Right ventricle myocardium inferior (tissue), 1 donor: ENCODE data around the gene DIS3L2. TPM values are rescaled to one million over a fixed set of nuclear protein-coding genes. Genes with fewer than 3 reads are reported as not detected.
A peak's percentile ranks its signal among the peaks of the same experiment; 100 is the strongest.

ENCODE experiments used
- ATAC-seq: fragments of 200-7000 bp; cut with Tn5 transposase; one replicate; pipeline ENCODE4 v1.9.1; 2020; ENCODE audit warnings: mild to moderate bottlenecking, moderate library complexity
- DNase-seq: peaks from one replicate; pipeline ENCODE4 v3.0.0; 2021; ENCODE audit errors: missing footprints
- intact Hi-C: fragments of 100-400 bp; cut with DNase I; formaldehyde crosslinking; loops from one replicate; pipeline ENCODE4 v1.11.0; 2022
- long read RNA-seq: library from polyadenylated mRNA; unstranded; transcript quantifications from one replicate; pipeline ENCODE4 v2.0.0, GENCODE V29; 2021
- total RNA-seq: library from RNA; stranded (reverse); fragmentation: NEBNext Ultra II Directional; extraction: Animal tissue kit (Norgen Biotek cat#: 25700); gene quantifications from one replicate; pipeline ENCODE4 v1.2.1, GENCODE V29; 2021
- donor health status: DM: no; HTN: yes; CAD: no; lungs with severe emphysema.

Gene DIS3L2, protein sequence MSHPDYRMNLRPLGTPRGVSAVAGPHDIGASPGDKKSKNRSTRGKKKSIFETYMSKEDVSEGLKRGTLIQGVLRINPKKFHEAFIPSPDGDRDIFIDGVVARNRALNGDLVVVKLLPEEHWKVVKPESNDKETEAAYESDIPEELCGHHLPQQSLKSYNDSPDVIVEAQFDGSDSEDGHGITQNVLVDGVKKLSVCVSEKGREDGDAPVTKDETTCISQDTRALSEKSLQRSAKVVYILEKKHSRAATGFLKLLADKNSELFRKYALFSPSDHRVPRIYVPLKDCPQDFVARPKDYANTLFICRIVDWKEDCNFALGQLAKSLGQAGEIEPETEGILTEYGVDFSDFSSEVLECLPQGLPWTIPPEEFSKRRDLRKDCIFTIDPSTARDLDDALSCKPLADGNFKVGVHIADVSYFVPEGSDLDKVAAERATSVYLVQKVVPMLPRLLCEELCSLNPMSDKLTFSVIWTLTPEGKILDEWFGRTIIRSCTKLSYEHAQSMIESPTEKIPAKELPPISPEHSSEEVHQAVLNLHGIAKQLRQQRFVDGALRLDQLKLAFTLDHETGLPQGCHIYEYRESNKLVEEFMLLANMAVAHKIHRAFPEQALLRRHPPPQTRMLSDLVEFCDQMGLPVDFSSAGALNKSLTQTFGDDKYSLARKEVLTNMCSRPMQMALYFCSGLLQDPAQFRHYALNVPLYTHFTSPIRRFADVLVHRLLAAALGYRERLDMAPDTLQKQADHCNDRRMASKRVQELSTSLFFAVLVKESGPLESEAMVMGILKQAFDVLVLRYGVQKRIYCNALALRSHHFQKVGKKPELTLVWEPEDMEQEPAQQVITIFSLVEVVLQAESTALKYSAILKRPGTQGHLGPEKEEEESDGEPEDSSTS
- 16.9 TPM for total RNA-seq
- long read RNA-seq, partial matches to known transcripts, result 2 of 3 reads
- long read RNA-seq, other reads (novel, unspliced or antisense), result 0 of 3 reads

DNA sequence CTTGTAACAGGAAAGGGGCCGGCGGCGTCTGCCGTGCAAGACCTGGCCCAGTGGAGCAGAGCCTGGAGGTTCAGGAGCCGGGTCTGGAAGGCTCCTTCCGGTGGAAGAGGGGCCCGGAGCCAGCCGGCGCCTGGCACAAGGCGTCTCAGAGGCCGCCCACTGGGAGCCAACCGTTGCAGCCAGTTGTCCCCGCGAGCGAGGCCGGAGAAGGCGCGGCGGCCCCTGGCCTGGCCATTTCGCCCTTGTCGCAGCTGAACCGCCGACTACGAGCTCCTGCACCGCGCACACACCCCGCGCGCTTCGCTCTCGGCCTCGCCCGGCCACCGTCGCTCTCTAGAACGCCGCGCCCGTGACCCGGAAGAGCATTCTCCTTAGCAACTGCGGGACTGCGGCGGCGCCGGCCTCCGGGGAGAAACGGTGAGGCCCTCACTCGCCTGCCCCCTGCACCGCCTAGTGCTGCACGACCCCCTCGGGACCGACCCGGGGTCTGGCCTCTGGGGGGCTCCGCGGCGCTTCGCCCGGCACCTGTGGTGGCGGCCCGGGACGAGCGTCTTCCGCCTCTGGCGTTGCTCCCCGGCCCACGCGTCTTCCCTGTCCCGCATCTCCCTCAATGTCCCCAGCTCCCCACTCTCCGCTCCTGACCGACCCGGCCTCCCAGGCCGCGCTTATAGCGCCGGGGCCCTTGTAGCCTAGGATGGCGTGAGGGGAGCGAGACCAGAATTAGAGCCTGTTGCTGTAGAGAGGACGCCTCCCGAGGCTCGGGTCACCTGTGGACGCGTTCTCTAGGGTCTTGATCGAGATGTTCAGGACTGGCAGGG is at the start of gene DIS3L2:
TSS of gene DIS3L2 (plus strand) at position 365 of the 818 bp plus-strand sequence. CDS start 53,215 bp downstream, outside the sequence.
- intact Hi-C loops, result no loop called here
- peak; percentile 99 for ATAC-seq
- DNase-seq, result peak; percentile 95

DNA sequence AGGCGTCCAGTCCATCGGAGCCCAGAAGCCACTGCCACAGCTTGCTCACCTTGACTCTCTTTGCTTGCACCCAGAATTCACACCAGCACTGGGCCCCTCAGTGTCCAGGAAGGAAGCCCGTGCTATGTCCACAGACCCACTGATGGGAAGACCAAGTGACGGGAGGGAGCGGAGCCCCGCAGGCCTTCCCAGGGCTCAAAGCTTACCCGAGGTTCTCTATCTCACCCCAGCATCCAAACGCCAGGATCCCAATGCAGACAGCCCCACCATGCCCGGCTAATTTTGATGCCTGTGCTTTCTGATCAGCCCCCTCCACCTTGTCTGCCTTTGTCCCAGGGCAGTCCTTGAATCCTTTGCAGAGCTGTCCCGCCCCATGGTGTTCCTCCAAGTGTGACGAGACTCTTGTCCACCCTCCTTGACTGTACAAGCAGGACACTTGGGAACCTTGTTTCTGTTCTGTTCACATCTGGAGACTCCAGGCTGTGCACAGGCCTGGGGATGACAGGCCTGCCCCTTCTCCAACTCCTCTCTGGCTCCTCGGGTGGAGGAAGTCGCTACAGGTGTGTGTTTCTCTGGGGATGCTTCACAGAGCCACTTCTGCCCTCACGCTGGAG is 47.3 kb upstream of the DIS3L2 start:
- intact Hi-C loops, result no loop called here
- DNase-seq (peak; percentile 66), ATAC-seq (no peak)

DNA sequence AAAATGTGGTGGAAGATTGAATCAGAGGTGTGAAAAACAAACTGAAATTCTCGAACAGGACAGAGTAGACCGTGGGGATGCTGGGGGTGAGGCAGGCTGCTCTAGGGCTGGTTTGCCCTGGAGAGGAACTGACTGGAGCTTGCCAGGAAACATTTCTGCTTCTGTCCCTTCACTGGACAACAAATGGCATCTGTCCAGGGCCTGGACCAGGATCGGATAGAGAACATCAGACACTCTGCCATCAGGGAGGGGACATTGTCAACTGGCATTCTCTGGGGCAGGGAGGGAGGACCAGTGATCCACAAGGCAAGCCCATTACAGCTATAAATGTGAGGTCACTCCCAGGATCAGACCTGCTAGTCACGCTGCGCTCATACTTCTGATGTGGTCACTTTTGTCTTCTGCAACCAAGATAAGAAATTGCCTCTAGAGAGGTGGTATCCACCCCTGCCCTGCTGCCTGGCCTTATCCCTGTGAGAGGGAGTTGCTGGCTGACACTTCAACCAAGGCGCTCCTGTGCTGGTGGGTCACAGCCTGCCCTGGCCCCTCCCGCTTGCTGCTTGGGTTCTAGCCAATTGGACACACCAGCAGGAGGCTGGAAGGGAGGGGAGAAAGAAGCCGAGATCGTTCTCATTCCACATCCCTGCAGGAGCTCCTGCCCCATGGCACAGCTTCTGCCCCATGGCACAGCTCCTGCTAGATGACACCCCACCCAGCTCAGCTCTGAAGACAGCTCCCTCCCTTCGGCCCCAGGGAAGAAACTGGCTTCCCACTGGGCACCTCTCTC is 44.0 kb upstream of the DIS3L2 start:
- DNase-seq (peak; percentile 57), ATAC-seq (peak; percentile 70)
- intact Hi-C loops, result no loop called here

DNA sequence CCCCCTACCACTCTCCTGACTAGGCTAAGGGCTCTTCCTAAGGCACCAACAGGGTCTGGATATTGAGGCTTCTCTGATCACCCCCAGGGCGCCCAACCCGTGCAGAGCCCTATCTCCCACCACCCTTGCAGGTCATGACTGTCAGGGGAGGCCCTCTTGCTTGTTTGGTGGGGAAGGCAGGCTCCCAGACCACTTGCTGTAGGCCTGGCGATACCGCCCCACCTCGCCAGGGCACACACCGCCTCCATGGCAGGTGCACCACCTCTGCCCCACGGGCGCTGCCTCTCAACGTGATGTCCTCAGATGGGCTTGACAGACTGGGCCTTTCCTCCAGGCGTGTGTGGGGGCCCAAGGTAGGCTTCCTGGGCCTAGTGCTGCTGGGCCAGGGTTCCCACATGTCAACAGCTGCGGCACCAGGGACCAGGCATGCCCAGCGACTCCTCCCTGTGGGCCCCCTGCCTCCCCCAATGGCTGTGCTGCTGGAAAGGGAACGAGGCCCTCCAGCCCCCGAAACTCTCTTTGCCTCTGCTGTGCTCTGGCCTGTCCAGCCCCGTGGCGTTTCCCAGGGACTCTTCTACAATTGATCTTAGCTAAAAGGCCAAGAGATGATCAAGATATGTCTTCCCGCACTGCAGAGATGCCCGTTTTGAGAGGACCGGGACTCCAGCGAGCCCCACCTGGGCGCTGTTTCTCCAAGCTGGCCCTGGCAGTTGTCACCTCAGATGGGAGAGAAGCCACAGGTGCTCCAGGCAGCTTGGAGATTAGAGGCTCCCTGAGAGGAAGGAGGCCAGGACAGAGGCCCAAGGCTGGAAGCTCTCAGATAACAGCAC is 42.8 kb upstream of the DIS3L2 start:
- no peak for ATAC-seq
- intact Hi-C loops, result no loop called here
- peak; percentile 57 for DNase-seq

DNA sequence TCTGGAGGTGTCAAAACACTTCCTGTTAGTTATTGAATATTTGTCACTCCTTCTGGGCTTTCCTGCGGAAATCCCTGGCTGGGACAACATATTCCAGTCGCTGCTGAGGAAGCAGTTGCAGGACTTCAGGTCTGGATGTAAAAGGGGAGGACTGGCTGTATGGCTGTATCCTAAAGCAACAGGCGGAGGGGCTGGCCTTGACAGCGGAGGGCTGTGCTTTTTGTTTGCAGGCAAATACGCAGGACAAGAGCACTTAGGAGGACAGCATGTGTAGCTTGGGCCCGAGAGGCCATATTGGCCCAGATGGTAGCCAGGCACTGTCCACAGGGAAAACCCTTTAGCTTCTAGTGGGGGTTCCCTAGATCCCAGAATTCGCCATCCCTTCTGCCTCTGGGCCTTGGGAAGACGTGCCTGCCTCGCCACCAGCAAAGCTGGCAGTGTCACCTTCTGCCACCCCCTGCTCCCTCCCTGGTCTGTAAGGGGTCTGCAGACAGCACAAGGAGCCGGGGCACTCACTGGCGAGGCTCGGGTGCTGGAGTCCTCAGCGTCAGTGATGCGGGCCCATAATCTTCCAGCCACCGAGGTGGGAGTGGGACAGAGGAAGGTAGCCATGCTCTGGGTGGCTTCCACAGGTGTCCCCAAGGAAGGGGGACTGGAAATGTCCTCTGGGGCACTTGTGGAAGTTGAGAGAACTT is 42.0 kb upstream of the DIS3L2 start:
- DNase-seq (peak; percentile 63), ATAC-seq (no peak)
- intact Hi-C loops, result no loop called here

DNA sequence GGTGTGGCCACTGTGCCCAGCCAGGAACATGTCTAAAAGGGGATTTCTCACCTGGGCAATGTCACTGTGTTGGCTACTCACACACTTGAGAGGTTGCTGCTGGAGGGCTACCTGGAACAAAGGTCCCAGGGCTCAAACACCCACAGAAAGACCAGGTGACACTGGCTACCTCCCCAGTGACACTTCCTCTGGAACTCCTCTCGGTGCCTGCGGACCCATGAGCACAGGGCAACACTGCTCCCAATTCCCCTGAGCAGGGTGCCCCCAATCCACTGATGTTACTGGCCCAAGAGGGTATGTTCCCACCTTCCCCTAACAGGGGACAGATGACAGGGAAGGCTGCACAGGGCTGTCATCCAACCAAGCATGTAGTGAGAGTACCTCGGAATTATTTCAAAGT is 41.1 kb upstream of the DIS3L2 start:
- DNase-seq (peak; percentile 1), ATAC-seq (no peak)
- intact Hi-C loops, result no loop called here

DNA sequence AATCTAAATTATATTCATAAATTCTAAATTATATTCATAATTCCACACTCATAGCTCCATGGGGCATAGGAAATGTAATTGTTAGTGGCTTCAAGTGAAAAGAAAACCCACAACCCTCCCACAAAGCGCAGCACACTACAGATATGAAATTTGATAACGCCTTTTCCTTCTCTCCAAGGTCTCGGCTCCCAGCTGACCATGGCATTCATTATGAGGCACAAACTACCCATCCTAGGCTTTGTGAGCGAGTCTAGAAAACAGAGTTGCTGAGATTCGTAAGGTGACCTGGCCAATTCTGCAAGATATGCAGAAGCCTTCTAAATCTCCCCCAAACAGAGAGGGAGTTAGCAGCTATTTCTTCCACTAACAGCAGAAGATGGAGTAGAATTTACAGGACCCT is 40.7 kb upstream of the DIS3L2 start:
- no peak for ATAC-seq
- intact Hi-C loops, result no loop called here
- no peak for DNase-seq

DNA sequence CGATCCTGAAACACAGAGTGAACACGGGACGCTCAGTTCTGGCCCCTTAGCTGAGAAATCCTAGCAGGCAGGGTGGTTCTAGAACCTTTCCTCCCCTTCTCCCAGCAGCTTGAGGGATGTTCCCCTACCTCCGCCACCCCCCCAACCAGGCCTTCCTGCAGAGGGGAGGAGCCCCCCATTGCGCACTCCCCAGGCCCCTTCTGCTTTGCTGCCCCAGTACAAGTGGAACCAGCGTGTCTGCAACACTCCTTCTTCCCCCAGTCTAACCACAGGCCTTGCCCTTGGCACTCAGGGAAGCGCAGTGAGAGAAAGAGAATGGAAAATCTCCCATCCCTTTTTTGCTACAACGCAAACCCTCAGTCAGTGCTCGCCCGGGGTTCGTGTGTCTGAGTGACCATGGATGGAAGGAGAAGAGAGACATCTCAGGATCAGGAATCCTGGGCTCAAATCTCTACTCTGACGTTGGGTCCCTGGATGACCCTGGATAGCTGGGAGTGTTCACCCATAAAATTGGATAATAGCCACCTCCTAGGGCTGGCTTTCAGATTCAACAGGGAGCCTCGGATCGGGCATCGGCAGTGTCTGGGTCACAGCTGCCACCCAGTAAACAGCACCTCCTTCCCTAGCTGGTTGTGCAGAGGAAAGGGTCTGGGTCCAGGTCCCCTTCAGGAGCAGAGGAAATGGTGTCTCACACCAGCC is 39.1 kb upstream of the DIS3L2 start:
- ATAC-seq (no peak), DNase-seq (peak; percentile 42)
- intact Hi-C loops, result no loop called here

DNA sequence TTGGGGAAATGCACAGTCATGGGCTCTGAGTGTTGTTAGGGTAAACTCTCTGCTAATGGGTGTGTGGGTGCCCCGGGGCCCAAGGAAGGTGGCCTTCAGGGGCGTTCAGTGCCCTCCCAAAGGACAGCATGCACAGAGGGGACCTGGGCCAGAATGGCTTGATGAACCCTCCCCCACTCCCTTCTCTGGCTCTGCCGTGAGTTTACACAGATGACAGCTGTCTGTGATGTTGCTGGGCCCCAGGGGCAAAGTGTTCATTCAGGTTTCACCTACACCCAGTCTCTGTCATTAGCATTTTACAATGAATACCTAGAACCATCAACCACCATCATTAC is 38.5 kb upstream of the DIS3L2 start:
- no peak for ATAC-seq
- intact Hi-C loops, result no loop called here
- DNase-seq, result no peak

DNA sequence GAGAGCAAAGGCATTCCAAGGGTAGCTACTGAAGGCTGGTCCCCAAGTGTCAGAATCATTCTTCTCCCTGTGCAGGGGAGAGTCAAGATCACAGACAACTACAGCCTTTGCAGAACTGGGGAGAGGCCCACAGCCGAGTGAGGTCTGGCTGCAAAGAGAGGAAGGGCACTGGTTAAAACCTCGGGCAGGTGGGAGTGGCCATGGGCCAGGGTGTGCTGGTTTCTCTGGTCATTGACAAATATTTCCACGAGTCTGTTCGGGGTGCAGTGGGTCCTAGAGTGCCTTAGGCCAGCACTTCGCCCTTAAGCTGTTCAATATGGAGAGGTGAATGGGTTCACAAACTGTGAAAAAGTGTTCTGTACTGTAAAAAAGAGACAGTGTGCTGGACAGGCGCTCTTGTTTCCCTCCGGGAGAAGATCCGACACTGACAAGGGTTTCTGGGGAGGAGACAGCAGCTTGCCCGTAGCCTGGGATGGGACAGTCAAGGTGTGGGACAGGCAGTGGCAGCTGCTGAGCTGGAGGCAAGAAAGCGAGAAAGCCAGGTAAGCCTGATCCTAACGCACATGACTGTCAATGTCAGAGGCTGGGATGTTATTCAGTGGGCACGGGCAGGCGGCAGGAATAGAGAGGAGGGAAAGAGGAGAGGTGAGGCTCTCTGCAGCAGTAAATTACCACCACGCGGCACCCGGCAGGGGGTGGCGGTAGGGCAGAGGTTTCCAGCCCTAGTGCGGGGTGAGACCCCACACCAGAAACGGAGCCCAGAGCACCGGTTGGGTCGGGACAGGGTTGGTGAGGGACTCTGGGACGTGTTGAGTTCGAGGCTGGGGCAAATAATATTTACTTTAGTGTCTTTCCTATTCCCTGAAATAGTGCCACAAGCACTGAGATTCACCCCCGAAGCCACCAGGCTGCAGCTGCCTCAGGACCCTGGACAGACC is 37.3 kb upstream of the DIS3L2 start:
- peak; percentile 64 for DNase-seq
- no peak for ATAC-seq
- intact Hi-C loops, result loop anchor here (1.0 kb wide), 1 partner anchor 218 kb away; no protein-coding TSS in a partner anchor

DNA sequence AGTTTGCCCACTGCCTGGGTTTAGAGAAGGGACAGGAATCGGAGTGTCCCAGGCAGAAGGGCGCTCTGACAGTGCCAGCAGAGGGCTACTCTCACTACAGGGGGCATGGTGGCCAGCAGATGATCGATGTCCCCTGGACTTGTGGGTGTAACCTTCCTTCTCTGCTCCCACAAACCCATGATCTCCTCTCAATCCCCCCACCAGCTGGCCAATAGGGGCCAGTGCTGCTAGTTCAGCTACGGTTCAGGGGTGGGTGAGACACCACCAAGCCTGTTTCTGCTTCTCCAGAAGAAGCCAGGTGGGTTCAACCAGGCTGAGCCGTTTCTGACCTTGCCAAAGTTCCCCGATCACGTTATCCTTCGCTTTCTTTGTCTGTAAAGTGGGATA is 36.6 kb upstream of the DIS3L2 start:
- DNase-seq, result no peak
- intact Hi-C loops, result loop anchor here (1.0 to 5.0 kb wide), 3 partner anchors 217 to 512 kb away; no protein-coding TSS in a partner anchor
- no peak for ATAC-seq

DNA sequence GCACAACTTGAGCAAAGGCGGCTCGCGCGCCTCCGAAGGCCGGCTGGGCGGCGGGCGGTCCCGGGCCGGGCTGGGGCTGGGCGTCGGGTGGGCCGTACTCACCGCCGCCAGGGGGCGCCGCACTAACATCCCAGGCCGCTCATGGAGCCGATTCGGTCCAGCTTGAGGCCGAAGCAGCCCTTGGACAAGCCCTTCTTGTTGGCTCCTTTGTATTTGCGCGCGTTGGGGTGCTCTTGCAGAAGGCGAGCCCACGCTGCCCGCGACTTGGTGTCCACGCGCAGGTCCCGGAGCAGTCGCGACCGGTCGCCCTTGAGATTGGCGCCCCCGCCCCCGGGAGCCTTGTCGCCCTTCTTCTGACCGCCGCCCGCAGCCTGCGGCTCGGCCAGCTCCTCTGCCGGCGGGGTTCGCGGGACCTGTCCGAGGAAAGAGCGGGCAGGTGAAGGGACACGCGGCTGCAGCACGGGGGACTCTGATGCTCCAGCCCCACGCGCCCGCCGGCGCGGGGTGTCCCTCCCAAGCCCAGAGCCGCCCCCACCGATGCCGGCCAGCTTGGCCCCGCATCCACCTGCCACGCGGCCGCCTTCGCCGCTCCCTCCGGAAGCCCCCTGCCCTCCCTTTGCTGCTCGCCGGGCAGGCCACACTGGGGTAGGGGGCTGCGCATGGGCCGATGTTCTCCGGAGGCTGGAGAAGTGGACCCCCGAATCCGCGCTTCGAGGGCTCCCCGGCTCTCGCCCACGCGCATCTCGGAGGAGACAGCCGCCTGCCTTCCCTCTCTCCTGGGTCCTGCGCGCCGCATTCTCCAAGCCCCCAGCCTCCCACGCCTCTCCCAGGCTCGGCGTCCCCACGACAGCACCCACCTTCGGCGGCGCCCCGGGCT is 36.0 kb upstream of the DIS3L2 start:
- intact Hi-C loops, result loop anchor here (5.0 kb wide), 2 partner anchors 402 to 512 kb away; no protein-coding TSS in a partner anchor
- ATAC-seq (peak; percentile 79), DNase-seq (peak; percentile 92)

DNA sequence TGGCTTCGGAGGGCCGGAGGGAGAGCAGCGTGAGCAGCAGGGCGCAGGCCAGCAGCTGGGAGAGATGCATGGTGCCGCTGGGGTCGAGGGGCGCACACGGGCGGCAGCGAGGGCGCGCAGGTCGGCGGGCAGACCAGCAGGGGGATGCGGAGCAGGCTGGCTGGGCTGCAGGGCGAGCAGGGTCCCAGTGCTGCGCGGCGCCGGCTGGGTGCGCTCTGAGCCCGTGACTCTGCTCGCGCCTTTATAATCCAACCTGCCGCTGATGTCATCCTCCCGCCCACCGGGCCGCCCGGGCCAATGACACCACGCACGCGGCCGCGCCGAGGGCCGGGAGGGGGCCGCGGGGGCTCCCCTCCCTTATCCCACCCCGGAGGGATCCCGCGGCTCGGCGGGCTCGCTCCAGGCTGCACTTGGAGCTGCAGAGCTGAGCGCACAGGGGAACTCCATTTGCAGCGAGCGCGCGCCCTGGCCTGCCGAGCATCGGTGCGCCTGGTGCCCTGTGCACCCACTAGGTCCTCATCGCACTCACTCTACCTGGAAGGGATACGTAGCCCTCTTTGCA is 35.3 kb upstream of the DIS3L2 start, which contains the start of gene NPPC:
TSS of gene NPPC (minus strand) at position 217 of the 562 bp plus-strand sequence. CDS start at position 70, 147 bp downstream.
- intact Hi-C loops, result loop anchor here (5.0 kb wide), 2 partner anchors 401 to 511 kb away; no protein-coding TSS in a partner anchor

More for the DNA sequence above, 35.3 kb upstream of the DIS3L2 start, which contains the start of gene NPPC:
- ATAC-seq (peak; percentile 72), DNase-seq (peak; percentile 79)
